SU-DHL-6 (cell line): Measurements from ENCODE around the gene YTHDF1.

Experiments used
- H2AFZ ChIP-seq: fragments of 200-600 bp; sonication (generic); 2 replicates; pipeline ENCODE4 v1.6.1; 2014; ENCODE audit warnings: low read depth, mild to moderate bottlenecking, moderate library complexity, mixed read lengths, antibody characterized with exemption, low read length; ENCODE audit not compliant: severe bottlenecking
- H3F3A ChIP-seq: fragments of 200-600 bp; shearing (Covaris generic); 2 replicates; pipeline ENCODE4 v1.6.0; 2016; ENCODE audit warnings: antibody characterized with exemption, mild to moderate bottlenecking; ENCODE audit not compliant: insufficient read depth
- H3K27ac ChIP-seq: fragments of 200-600 bp; sonication (generic); 2 replicates; pipeline ENCODE4 v1.5.1; 2016; ENCODE audit warnings: low read depth, mild to moderate bottlenecking, low read length, moderate library complexity, mixed read lengths
- H3K27me3 ChIP-seq: fragments of 200-600 bp; sonication (generic), shearing (Covaris generic); 2 replicates; pipeline ENCODE4 v1.6.0; 2014; ENCODE audit warnings: mild to moderate bottlenecking, low read length
- H3K36me3 ChIP-seq: fragments of 200-600 bp; sonication (generic); 2 replicates; pipeline ENCODE4 v1.6.1; 2014; ENCODE audit warnings: mild to moderate bottlenecking, low read length, mixed read lengths
- H3K4me2 ChIP-seq: fragments of 300-600, 200-600 bp; shearing (Covaris generic), sonication (generic); 2 replicates; pipeline ENCODE4 v1.6.0; 2014; ENCODE audit warnings: low read length, low read depth, mild to moderate bottlenecking; ENCODE audit not compliant: poor library complexity, severe bottlenecking
- H3K4me3 ChIP-seq: fragments of 200-600 bp; sonication (generic); 2 replicates; pipeline ENCODE4 v1.5.1; 2014; ENCODE audit warnings: antibody characterized with exemption, low read length, mild to moderate bottlenecking, mixed read lengths; ENCODE audit not compliant: insufficient read depth, poor library complexity, severe bottlenecking
- H3K79me2 ChIP-seq: fragments of 200-600 bp; sonication (generic); 2 replicates; pipeline ENCODE4 v1.6.1; 2014; ENCODE audit warnings: mild to moderate bottlenecking, low read length, moderate library complexity; ENCODE audit not compliant: insufficient read depth
- H3K9ac ChIP-seq: fragments of 200-600 bp; sonication (generic); 2 replicates; pipeline ENCODE4 v1.7.0; 2014; ENCODE audit warnings: mild to moderate bottlenecking, low read length
- H3K9me2 ChIP-seq: fragments of 200-600 bp; sonication (generic); replicated peaks from 2 replicates; pipeline ENCODE4 v1.6.1; 2014; ENCODE audit warnings: low read length; ENCODE audit not compliant: insufficient read depth
- H3K9me3 ChIP-seq: fragments of 200-600 bp; sonication (generic); 2 replicates; pipeline ENCODE4 v1.6.1; 2014; ENCODE audit warnings: low read length, mixed read lengths; ENCODE audit not compliant: insufficient read depth
- H4K20me1 ChIP-seq: fragments of 200-600 bp; sonication (generic); 2 replicates; pipeline ENCODE4 v1.6.1; 2014; ENCODE audit warnings: low read depth, mild to moderate bottlenecking, antibody characterized with exemption, low read length, moderate library complexity, mixed read lengths
- EZH2phosphoT487 ChIP-seq: fragments of 200-600 bp; sonication (generic), shearing (Covaris generic); conservative IDR thresholded peaks from 2 replicates; pipeline ENCODE4 v1.6.1; 2018; ENCODE audit warnings: mild to moderate bottlenecking, antibody characterized with exemption, low read length, moderate library complexity, mixed read lengths
- TF ChIP-seq, protein P1 (sequence below): fragments of 200-600 bp; sonication (generic); IDR thresholded peaks from one replicate; pipeline ENCODE4 v1.5.1; 2017; ENCODE audit warnings: antibody characterized with exemption, mild to moderate bottlenecking, low read length, moderate library complexity; ENCODE audit not compliant: insufficient read depth, poor library complexity, severe bottlenecking

YTHDF1 gene

GRCh38 chr20:63208346-63208909, 7.5 kb downstream of the YTHDF1 start:
- TF ChIP-seq, protein P1, sequence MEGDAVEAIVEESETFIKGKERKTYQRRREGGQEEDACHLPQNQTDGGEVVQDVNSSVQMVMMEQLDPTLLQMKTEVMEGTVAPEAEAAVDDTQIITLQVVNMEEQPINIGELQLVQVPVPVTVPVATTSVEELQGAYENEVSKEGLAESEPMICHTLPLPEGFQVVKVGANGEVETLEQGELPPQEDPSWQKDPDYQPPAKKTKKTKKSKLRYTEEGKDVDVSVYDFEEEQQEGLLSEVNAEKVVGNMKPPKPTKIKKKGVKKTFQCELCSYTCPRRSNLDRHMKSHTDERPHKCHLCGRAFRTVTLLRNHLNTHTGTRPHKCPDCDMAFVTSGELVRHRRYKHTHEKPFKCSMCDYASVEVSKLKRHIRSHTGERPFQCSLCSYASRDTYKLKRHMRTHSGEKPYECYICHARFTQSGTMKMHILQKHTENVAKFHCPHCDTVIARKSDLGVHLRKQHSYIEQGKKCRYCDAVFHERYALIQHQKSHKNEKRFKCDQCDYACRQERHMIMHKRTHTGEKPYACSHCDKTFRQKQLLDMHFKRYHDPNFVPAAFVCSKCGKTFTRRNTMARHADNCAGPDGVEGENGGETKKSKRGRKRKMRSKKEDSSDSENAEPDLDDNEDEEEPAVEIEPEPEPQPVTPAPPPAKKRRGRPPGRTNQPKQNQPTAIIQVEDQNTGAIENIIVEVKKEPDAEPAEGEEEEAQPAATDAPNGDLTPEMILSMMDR: no peak
- no peak for TF ChIP-seq EZH2phosphoT487
- no peaks in the 10 kb centered on the region for H3K9me3 ChIP-seq
- H3K4me2 ChIP-seq: no peak overlapping the region
- H4K20me1 ChIP-seq: peaks cover 21% of the 10 kb centered on the region; the same call in 1 of the 2 replicates
- no peaks in the 10 kb centered on the region for H3K9me2 ChIP-seq
- no peaks in the 10 kb centered on the region for H3K27me3 ChIP-seq
- H3K79me2 ChIP-seq: peaks cover 89% of the 10 kb centered on the region
- no peak overlapping the region for H2AFZ ChIP-seq
- no peak overlapping the region for H3K4me3 ChIP-seq
- no peaks in the 10 kb centered on the region for H3F3A ChIP-seq
- peaks cover 2% of the 10 kb centered on the region; the same call in 1 of the 2 replicates for H3K36me3 ChIP-seq
- H3K27ac ChIP-seq: no peak overlapping the region
- H3K9ac ChIP-seq: no peak overlapping the region

DNA sequence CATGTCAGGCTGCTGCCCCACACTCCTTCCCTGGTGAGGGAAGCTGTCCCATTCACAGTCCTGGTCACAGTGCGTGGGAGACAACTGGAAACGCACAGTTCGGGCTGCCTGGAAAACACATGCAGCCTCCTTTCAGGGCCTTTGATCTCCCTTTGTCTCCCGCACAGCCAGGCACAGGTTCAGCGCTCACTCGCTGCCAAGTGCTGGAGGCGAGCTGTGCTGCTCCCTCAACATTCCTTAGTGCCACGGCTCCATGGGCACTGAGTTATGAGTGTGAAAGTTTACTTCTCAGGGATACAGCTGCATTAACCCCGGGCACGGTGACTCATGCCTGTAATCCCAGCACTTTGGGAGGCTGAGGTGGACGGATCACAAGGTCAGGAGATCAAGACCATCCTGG, 9.1 kb downstream of the YTHDF1 start:
- Histone ChIP-seq H4K20me1 (peaks cover 19% of the 10 kb centered on the region; the same call in 1 of the 2 replicates), H3K36me3 (peaks cover 4% of the 10 kb centered on the region; the same call in 1 of the 2 replicates)

GRCh38 chr20:63205896-63206295, 10.0 kb downstream of the YTHDF1 start:
- TF ChIP-seq EZH2phosphoT487: no peak
- TF ChIP-seq, protein P1: no peak
- Histone ChIP-seq H3F3A (no peaks in the 10 kb centered on the region), H3K27ac (no peak overlapping the region), H3K9ac (no peak overlapping the region), H3K27me3 (no peaks in the 10 kb centered on the region), H2AFZ (no peak overlapping the region), H3K36me3 (peaks cover 4% of the 10 kb centered on the region; the same call in 1 of the 2 replicates), H3K9me2 (no peaks in the 10 kb centered on the region), H3K79me2 (peaks cover 89% of the 10 kb centered on the region), H4K20me1 (peaks cover 22% of the 10 kb centered on the region), H3K9me3 (no peaks in the 10 kb centered on the region), H3K4me2 (no peak overlapping the region), H3K4me3 (no peak overlapping the region)

More for the DNA sequence above, 9.1 kb downstream of the YTHDF1 start:
- H3K9me2 ChIP-seq: no peaks in the 10 kb centered on the region
- H3K9me3 ChIP-seq: no peaks in the 10 kb centered on the region
- no peak overlapping the region for H3K4me2 ChIP-seq
- H3K27ac ChIP-seq: no peak overlapping the region
- TF ChIP-seq, protein P1: no peak
- no peak for TF ChIP-seq EZH2phosphoT487
- no peaks in the 10 kb centered on the region for H3F3A ChIP-seq
- peaks cover 89% of the 10 kb centered on the region for H3K79me2 ChIP-seq
- H3K27me3 ChIP-seq: no peaks in the 10 kb centered on the region
- no peak overlapping the region for H3K9ac ChIP-seq
- H3K4me3 ChIP-seq: no peak overlapping the region
- no peak overlapping the region for H2AFZ ChIP-seq
